GM12891 (cell line): Measurements from ENCODE around the gene ZDBF2.
"Not testable (repeated sequence)": the region's sequence is repeated elsewhere in the genome, so short reads cannot be mapped to it uniquely, and the experiment has no call there.

Source experiments
- SPI1 ChIP-seq: IDR thresholded peaks from 2 replicates; pipeline ENCODE4 v1.6.1; 2011; ENCODE audit warnings: low read depth, low read length, control low read depth
- TAF1 ChIP-seq: IDR thresholded peaks from 2 replicates; pipeline ENCODE4 v1.6.1; 2011; ENCODE audit warnings: low read depth, low read length, control low read depth

GRCh38 chr2:206258615-206259014, 15.8 kb upstream of the ZDBF2 start:
- TF ChIP-seq SPI1, TAF1: not testable (repeated sequence)
